CD14-positive monocyte (primary cell): ENCODE measurements around the gene HSPG2. TPM values are rescaled to one million over a fixed set of nuclear protein-coding genes. Genes with fewer than 3 reads are reported as not detected.

ENCODE experiments used
- DNase-seq, 3 donors: peaks; one replicate each; pipeline ENCODE4 v3.0.0-alpha.2; 2011 to 2022
- H2AFZ ChIP-seq: 2 replicates; pipeline ENCODE4 v1.6.0; 2012; ENCODE audit warnings: mild to moderate bottlenecking, low read depth, low read length, inconsistent platforms; ENCODE audit not compliant: insufficient read depth, poor library complexity, severe bottlenecking
- H3K27ac ChIP-seq, 2 donors: 1 replicate in 1 of 2; 2 replicates in 1 of 2; pipeline ENCODE4 v1.5.1; 2012 to 2013; ENCODE audit warnings: low read length in 2 of 2, control low read depth in 1 of 2, inconsistent platforms in 1 of 2, low read depth in 1 of 2, mild to moderate bottlenecking in 1 of 2
- H3K27me3 ChIP-seq, 2 donors: one replicate each; pipeline versions ENCODE4 v1.6.0 to v1.6.1; 2011 to 2013; ENCODE audit warnings: low read length in 2 of 2; ENCODE audit not compliant: control insufficient read depth in 2 of 2, insufficient read depth in 2 of 2
- H3K36me3 ChIP-seq, 2 donors: replicated peaks in 1 of 2; 1 replicate in 1 of 2; 2 replicates in 1 of 2; pipeline versions ENCODE4 v1.5.1 to v1.6.1; 2012 to 2013; ENCODE audit warnings: low read length in 2 of 2, control low read depth in 1 of 2, inconsistent platforms in 1 of 2, mild to moderate bottlenecking in 1 of 2; ENCODE audit not compliant: insufficient read depth in 2 of 2, control insufficient read depth in 1 of 2
- H3K4me1 ChIP-seq, 2 donors: 1 replicate in 1 of 2; 2 replicates in 1 of 2; pipeline versions ENCODE4 v1.5.1 to v1.6.1; 2012 to 2013; ENCODE audit warnings: low read length in 2 of 2, control low read depth in 1 of 2, inconsistent platforms in 1 of 2, mild to moderate bottlenecking in 1 of 2, moderate library complexity in 1 of 2; ENCODE audit not compliant: insufficient read depth in 2 of 2, control insufficient read depth in 1 of 2
- H3K4me2 ChIP-seq: replicated peaks from 2 replicates; pipeline ENCODE3; 2012; ENCODE audit warnings: low read length, moderate library complexity, mild to moderate bottlenecking; ENCODE audit not compliant: poor library complexity, severe bottlenecking; ENCODE audit errors: extremely low read depth
- H3K4me3 ChIP-seq, 3 experiments: fragments of 200-600 bp in 1 of 3; sonication (generic) in 1 of 3; replicated peaks in 1 of 3; 1 replicate in 2 of 3; 2 replicates in 1 of 3; pipeline ENCODE4 v1.5.1; 2011 to 2013; ENCODE audit warnings: low read length in 3 of 3, mild to moderate bottlenecking in 3 of 3, control low read depth in 2 of 3, low read depth in 2 of 3, inconsistent platforms in 1 of 3, moderate library complexity in 1 of 3
- H3K79me2 ChIP-seq: 2 replicates; pipeline ENCODE4 v1.6.0; 2012; ENCODE audit warnings: mild to moderate bottlenecking, control low read depth, inconsistent platforms, low read length, moderate library complexity; ENCODE audit not compliant: insufficient read depth
- H3K9ac ChIP-seq: 2 replicates; pipeline ENCODE4 v1.6.0; 2017; ENCODE audit warnings: low read length, mild to moderate bottlenecking; ENCODE audit not compliant: insufficient read depth, poor library complexity, severe bottlenecking
- H3K9me3 ChIP-seq, 2 donors: replicated peaks in 1 of 2; 1 replicate in 1 of 2; 2 replicates in 1 of 2; pipeline versions ENCODE4 v1.5.1 to v1.6.1; 2012 to 2013; ENCODE audit warnings: low read length in 2 of 2, control low read depth in 1 of 2; ENCODE audit not compliant: control insufficient read depth in 1 of 2, insufficient read depth in 1 of 2
- H4K20me1 ChIP-seq: 2 replicates; pipeline ENCODE4 v1.6.0; 2012; ENCODE audit warnings: mild to moderate bottlenecking, low read length, control low read depth, moderate library complexity; ENCODE audit not compliant: insufficient read depth
- H3K27ac Mint-ChIP-seq, 7 donors: one replicate each; pipeline ENCODE4 v1.8.0; 2020; ENCODE audit warnings: mild to moderate bottlenecking in 7 of 7, mixed read lengths in 7 of 7, moderate library complexity in 6 of 7, inconsistent platforms in 2 of 7
- H3K27me3 Mint-ChIP-seq, 3 donors: one replicate each; pipeline ENCODE4 v1.8.0; 2021 to 2022; ENCODE audit warnings: low read depth in 3 of 3, mild to moderate bottlenecking in 3 of 3, mixed read lengths in 3 of 3, moderate library complexity in 3 of 3, inconsistent platforms in 1 of 3
- H3K36me3 Mint-ChIP-seq, 2 donors: one replicate each; pipeline ENCODE4 v1.8.0; 2020; ENCODE audit warnings: mixed read lengths in 2 of 2, inconsistent platforms in 1 of 2, mild to moderate bottlenecking in 1 of 2
- H3K4me1 Mint-ChIP-seq: one replicate; pipeline ENCODE4 v1.8.0; 2020; ENCODE audit warnings: mild to moderate bottlenecking, mixed read lengths
- H3K4me3 Mint-ChIP-seq, 2 donors: one replicate each; pipeline ENCODE4 v1.8.0; 2020; ENCODE audit warnings: mild to moderate bottlenecking in 2 of 2, mixed read lengths in 2 of 2, moderate library complexity in 1 of 2
- H3K9me3 Mint-ChIP-seq, 7 donors: one replicate each; pipeline ENCODE4 v1.8.0; 2020 to 2022; ENCODE audit warnings: mixed read lengths in 7 of 7, mild to moderate bottlenecking in 6 of 7, moderate library complexity in 6 of 7, inconsistent platforms in 2 of 7
- CTCF ChIP-seq: fragments of 200-600 bp; IDR thresholded peaks from one replicate; pipeline ENCODE4 v1.8.0; 2022; ENCODE audit warnings: antibody characterized with exemption, mild to moderate bottlenecking
- WGBS: methylation state at CpG from one replicate; pipeline ENCODE4 v1.1.5; 2013; ENCODE audit warnings: missing lambda C conversion rate; ENCODE audit not compliant: insufficient coverage; 5-methylcytosine and 5-hydroxymethylcytosine counted together
- intact Hi-C, 2 donors: fragments of 100-400 bp; cut with micrococcal nuclease; formaldehyde crosslinking; loops; one replicate each; pipeline versions ENCODE4 v1.15.0 to v1.15.1; 2023
- polyA plus RNA-seq, 3 donors: library from polyadenylated mRNA; depleted of rRNA in 1 of 3; unstranded in 2 of 3; stranded (reverse) in 1 of 3; fragments of 300-500 nt in 2 of 3; fragments of >200 nt in 1 of 3; fragmentation: Illumina TruSeq in 2 of 3; gene quantifications; 1 replicate in 2 of 3; 2 replicates in 1 of 3; pipeline ENCODE4 v1.2.3, GENCODE V29; 2012 to 2021

The HSPG2 gene
- polyA plus RNA-seq, 3 donors = 0.44 TPM; not detected in 2

- no peaks in the 10 kb centered on the region for H4K20me1 ChIP-seq
- Mint-ChIP-seq H3K4me1 (no peaks in the 10 kb centered on the region), H3K27ac (no peak overlapping the region), H3K9me3 (peaks cover 10 to 25% (median 20%) of the 10 kb centered on the region in 7 donors), H3K36me3 (peaks cover 1 to 9% of the 10 kb centered on the region in 2 donors), H3K27me3 (peaks cover 0 to 5% (median 1%) of the 10 kb centered on the region in 3 donors), H3K4me3 (no peak overlapping the region)
- 90% methylated on average over 10 of the region's 11 CpGs for WGBS
- H3K9ac ChIP-seq = no peak overlapping the region
- H3K4me2 ChIP-seq = no peak overlapping the region
- H3K4me3 ChIP-seq = no peak overlapping the region
- no peaks in the 10 kb centered on the region for H3K4me1 ChIP-seq
- no peak overlapping the region for H3K27ac ChIP-seq
- intact Hi-C loops = no loop called here
- H3K36me3 ChIP-seq = no peaks in the 10 kb centered on the region
- no peak for DNase-seq
- TF ChIP-seq CTCF = no peak
- H3K27me3 ChIP-seq = no peaks in the 10 kb centered on the region
- H2AFZ ChIP-seq = no peak overlapping the region
- H3K9me3 ChIP-seq = peaks cover 7 to 22% of the 10 kb centered on the region in 2 donors
- no peaks in the 10 kb centered on the region for H3K79me2 ChIP-seq
Measured at GRCh38 chr1:21833392-21833976, 103.6 kb downstream of the HSPG2 start.

- intact Hi-C loops = no loop called here
- H3K4me3 Mint-ChIP-seq = no peak overlapping the region
- no peak overlapping the region for H3K27ac ChIP-seq
- H3K36me3 Mint-ChIP-seq = peaks cover 1 to 9% of the 10 kb centered on the region in 2 donors
- DNase-seq = no peak
- no peak overlapping the region for H3K4me3 ChIP-seq
- TF ChIP-seq CTCF = no peak
- no peak overlapping the region for H3K9ac ChIP-seq
- no peaks in the 10 kb centered on the region for H3K4me1 Mint-ChIP-seq
- no peaks in the 10 kb centered on the region for H3K36me3 ChIP-seq
- no peaks in the 10 kb centered on the region for H3K27me3 ChIP-seq
- peaks cover 10 to 25% (median 21%) of the 10 kb centered on the region in 7 donors for H3K9me3 Mint-ChIP-seq
- peaks cover 0 to 5% (median 1%) of the 10 kb centered on the region in 3 donors for H3K27me3 Mint-ChIP-seq
- H3K4me1 ChIP-seq = no peaks in the 10 kb centered on the region
- 94% methylated on average over 11 of the region's 14 CpGs for WGBS
- H3K79me2 ChIP-seq = no peaks in the 10 kb centered on the region
- H3K4me2 ChIP-seq = no peak overlapping the region
- no peak overlapping the region for H3K27ac Mint-ChIP-seq
- no peak overlapping the region for H2AFZ ChIP-seq
- H4K20me1 ChIP-seq = no peaks in the 10 kb centered on the region
- peaks cover 7 to 22% of the 10 kb centered on the region in 2 donors for H3K9me3 ChIP-seq
Measured at GRCh38 chr1:21831454-21831970, 105.6 kb downstream of the HSPG2 start.
